ENCODE measurements around the gene ESRRG.

DNA sequence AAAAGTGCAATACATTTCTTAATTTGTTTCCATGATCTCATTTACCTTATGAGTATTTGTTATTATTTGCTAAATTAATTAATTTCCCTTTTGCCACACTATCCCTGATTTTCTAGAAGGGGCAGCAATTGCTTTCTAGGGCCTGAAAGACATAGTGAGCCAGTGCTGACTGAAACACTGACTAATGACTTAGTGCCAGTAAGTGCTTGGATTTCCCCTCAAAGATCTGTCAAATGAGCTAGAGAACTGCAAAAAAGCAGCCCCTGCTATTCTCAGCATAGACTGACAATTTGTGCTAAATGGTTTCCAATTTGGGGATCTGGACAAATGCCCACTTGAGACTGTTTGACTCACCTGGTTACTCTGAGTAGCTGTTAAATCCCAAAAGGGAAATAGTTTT lies 264.4 kb downstream of the ESRRG start:
- TF ChIP-seq CTCF (IDR thresholded peaks at IDR 0.05) (no peak), POLR2A (IDR thresholded peaks at IDR 0.05) (no peak)

All from esophagus squamous epithelium (tissue), 4 donors.